Right hindlimb (tissue), 1 donor: ENCODE data around the gene SNX27.
"Not testable (repeated sequence)": the region's sequence is repeated elsewhere in the genome, so short reads cannot be mapped to it uniquely, and the experiment has no call there.

Experiments
- DNase-seq: peaks from one replicate; pipeline ENCODE4 v3.0.0-alpha.2; 2018

The SNX27 gene

DNA sequence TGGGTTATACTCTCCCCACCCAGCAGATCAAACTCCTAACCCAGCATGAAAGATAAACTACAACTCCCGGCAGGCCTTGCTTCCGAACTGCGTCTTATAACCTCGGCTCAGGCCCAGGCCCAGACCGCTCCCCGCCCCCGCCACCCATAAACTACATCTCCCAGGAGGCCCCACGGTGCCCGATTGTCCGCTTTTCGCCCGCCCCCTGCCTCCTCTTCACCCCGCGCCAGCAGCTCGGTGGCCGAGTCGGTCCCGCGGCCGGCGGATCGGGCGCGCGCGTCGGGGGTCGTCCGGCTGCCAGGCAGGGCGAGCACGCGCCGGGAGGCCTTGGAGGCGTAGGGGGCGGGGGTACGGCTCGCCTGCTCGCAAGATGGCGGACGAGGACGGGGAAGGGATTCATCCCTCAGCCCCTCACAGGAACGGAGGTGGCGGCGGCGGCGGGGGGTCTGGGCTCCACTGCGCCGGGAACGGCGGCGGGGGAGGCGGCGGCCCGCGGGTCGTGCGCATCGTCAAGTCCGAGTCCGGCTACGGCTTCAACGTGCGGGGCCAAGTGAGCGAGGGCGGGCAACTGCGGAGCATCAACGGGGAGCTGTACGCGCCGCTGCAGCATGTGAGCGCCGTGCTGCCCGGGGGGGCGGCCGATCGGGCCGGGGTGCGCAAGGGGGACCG lies at the start of gene SNX27:
SNX27 (plus strand) TSS at position 219 of the 669 bp plus-strand sequence; CDS start at position 371, 152 bp downstream.
- peak; percentile 96 for DNase-seq

DNA sequence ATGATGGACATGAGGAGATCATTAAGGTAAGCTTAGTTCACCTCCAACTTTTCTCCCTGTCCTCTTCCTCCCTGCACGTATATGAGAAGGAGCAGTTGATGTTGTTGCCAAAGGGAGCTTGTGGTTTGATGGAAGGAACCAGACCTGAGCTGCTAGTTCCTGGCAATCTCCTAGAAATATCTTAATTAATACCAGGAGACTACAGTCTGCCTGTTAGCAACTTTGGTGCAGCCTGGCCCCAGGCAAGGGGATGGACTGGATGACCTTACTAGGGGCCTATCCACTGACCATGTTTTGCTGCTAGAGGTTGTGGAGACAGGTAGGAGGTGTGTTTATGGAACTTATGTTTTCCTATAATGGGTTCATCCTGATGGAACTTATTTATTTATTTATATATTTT lies 49.2 kb upstream of the SNX27 start:
- no peak for DNase-seq

DNA sequence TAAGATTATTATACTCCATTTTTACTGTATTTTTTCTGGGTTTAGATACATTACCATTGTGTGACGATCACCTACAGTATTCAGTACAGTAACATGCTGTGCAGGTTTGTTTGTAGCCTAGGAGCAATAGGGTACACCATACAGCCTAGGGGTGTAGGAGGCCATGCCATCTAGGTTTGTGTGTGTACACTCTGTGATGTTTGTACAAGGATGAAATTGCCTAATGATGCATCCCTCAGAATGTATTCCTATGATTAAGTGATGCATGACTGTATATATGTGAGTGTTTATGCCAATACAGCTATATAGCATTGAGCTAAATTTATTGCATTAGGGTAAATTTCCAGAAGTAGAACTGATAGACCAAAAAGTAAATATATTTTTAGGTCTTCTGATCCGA lies 48.5 kb upstream of the SNX27 start:
- no peak for DNase-seq

DNA sequence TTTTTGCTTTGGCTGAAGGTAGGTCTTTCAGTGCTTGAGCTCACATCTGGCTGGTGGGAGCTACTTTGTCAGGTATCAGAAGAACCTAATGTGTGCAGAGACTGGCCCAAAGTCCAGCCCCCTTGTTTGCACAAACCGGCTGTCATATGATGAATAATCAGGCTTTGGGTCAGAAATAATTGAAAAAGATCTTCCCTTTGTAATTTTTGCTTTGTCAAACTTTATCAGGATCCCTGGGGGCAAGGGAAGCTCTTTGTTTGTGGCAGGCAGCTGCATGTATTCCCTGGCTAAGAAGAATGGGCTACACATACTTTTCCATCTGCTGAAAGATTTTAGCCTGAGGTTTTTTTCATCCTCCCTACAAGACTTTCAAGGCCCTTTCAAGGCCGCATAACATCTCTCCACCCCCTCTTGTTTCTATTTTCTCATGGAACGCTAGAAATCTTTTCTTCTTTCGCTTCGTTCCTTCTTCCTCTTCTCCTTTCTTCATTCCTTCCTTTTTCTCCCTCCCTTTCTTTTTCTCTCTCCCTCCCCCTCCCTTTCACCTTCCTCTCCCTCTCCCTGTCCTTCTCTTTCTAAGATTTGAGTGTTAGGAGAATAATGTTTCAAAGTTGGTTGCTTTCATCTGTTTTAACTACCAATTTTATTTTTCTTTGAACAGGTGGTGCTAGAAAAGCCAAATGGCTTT lies 46.2 kb upstream of the SNX27 start:
- DNase-seq = no peak

DNA sequence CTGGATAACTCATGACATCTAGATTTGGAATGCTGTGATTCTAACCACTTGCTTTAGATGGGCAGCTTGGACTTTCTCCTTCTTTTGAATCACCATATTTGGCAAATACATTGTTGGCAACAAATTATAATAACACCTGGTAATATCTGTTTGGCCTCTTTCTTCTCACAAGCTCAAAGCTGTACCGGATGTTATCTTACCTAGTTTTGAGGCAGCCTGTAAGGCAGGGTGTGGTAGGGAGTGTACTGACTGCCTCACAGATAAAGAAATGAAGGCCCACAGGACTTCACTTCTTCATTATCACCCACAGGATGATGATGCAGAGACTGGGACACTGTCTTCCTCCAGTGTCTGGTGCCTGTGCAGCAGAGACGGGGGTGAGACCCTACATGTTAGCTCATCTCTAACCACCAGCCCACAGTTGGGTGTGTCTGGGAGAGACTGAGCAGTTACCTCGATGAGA lies 43.2 kb upstream of the SNX27 start:
- DNase-seq = no peak

DNA sequence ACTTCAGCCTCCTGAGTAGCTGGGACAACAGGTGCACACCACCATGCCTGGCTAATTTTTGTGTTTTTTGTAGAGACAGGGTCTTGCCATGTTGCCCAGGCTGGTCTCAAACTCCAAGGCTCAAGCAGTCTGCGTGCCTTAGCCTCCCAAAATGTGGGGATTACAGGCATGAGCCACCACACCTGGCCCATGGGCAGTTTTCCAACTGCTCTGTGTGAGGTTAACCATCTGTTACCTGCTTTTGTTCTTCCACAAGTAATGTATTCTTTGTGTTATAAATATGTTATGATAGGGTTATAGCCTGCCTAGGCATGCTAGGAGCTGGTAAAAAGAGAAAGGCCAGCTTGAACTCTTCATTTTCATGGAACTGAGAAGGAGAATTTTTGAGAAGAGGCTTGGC lies 41.0 kb upstream of the SNX27 start:
- DNase-seq = no peak

DNA sequence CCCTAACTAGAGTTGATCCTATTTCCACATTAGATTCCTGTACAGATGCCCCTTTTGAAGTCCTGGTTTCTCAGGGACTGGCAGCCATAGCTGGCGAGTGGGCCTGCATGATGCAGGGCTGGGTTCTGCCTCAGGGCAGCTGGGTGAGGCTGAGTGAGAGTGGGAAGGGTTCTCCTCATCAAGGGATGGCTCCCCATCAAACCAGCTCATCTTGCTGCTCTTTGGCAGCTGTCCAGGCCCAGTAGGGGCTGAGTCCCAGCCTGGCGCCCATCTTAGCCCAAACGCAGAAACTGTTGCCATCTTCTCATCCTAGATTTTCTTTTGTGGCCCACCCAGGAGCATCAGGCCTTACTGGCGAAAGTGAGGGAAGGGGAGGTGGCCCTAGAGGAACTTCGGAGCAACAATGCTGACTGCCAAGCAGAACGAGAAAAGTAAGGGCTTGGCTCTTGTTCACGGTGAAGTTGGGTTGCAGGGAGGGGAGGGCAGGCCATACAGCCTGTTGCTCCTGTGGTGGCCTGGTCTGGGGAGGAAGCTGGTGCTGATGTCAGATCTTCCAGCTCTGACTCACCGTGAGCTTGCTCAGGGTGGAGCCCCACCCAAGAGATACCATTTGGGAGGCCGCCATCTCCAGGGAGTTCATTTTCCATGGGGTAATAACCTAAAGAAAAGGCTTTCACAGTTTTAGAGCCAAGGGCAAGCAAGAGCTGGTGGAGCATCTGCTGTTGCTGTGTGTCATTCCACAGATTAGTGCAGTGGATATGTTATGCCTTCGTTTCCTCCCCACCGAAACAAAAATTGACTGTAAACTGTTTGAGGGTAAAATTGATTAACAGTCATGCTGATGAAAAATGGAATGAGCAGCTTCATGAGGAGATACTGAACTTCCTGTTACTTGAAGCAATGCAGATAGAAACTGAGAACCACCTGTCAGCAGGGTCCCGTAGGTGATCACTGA lies 37.0 kb upstream of the SNX27 start:
- DNase-seq = no peak

DNA sequence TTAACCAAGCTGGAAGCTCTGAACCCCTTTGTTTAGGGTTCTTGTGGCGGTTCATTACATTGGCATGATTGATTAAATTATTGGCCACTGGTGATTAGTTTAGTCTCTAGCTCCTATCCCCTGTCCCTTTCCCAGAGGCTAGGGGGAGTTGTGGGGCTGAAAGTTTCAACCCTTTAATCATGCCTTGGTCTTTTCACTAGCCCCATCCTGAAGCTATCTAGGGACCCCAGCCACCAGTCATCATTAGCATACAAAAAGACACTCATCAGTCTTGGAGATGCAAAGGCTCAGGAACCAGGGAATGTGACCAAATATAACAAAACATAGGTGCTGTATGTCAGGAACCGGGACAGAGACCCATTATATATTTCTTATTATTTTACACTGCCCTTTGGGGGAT lies 34.7 kb upstream of the SNX27 start:
- no peak for DNase-seq

DNA sequence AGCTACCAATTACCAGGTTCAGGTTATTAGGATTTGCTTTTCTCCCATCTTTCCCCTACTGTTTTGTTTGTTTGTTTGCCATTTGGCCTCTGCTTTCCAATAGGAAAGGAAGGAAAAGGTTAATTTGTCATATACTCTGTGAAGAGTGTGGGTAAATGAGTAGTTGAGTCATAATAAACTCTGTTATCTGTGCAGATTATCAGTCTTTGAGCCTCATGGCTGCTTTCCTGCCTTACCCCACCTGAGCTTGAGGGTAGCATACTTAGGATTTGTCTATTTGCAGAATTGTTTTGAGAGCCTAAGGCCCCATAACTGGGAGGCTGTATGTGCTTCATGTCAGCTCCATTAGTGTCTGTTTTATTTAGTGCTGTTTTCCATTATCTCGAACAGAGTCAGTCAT lies 32.9 kb upstream of the SNX27 start:
- DNase-seq = no peak

DNA sequence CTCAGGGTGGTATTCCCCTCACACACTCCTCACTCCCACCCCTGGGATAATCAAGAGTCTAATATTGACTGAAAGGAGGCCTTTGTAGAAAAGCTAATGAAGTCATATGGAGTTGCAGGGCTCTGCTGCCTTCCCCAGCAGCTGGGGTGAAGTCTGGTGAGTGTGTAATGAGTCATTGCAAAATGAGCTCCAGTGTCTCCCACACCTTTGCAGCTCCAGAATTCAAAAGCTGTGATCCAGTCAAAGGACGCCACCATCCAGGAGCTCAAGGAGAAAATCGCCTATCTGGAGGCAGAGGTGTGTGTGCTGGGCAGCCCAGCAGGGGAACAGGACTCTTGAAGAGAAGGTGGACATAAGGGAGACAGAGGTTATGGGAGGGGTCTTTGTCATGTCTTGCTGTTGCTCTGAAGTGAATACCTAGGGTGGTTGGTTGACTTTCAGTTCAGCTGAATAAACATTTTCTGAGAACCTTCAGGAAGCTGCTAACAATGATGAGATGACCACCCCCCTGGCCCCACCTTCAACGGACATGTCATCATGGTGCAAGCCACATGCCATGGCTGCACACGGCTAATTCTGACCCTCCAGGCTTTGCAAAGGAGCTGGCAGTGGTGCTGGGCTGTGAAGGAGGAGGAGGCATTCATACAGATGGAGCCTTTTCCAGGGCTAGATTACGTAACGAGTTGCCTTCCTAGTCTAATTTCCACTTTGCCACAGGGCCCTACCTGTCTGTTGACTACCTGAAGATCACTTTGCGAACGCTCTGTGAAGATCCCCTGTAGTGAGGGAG lies 32.2 kb upstream of the SNX27 start:
- DNase-seq = no peak

DNA sequence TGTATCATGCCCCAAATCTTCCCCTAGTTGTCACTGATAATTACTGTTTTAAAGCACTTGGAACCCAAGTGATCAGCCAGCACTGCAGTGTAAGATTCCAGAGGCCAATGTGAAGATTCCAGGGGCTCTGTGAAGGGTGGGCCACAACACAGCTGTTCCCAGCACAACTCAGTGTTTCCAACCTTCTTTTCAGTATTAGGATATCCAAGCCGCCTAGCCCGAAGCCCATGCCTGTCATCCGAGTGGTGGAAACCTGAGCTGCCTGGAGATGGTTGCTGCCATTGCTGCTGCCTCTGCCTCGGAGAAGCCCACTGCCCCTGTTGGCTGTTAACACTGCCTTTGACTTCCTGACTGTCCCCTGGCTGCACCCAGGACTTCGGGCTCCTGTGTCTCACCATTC lies 30.4 kb upstream of the SNX27 start:
- DNase-seq = peak; percentile 69

DNA sequence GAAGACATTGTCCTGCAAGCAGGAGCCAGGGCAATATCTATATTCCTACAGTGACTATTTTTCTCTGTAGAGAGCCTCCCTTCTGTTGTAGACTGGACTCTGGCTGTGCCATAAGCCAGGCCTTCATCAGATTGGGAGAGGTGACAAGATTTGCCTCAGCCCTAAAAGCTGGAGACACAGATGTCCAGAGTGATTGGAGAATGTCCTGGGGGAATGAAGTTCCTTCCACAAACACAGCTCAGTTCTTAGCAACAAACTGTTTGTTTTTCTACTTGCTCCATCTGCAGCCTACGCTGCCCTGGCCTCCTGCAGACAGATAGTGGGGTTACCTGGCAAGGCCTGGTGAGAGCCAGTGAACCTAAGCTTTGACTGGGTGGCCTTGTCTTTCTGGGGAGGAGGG lies 29.9 kb upstream of the SNX27 start:
- DNase-seq = peak; percentile 30

DNA sequence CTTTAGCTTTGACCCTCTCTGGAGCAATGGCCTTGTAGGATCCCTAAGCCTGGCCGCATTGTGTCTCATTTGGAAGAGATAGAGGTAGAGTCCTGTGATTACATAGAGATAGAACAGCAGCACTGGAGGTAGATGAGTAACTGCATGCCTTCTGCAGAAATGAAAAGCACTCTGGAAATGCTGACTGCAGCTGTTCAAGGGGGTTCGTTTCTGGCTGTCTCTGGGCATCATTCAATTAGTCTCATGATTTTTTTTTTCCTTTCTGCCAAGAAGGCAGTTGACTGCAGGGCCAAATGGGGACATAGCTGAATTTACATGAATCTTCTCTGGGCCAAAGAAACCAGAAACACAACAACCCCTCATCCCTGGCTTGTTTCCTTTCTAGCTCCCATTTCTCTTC lies 28.1 kb upstream of the SNX27 start:
- DNase-seq = no peak

DNA sequence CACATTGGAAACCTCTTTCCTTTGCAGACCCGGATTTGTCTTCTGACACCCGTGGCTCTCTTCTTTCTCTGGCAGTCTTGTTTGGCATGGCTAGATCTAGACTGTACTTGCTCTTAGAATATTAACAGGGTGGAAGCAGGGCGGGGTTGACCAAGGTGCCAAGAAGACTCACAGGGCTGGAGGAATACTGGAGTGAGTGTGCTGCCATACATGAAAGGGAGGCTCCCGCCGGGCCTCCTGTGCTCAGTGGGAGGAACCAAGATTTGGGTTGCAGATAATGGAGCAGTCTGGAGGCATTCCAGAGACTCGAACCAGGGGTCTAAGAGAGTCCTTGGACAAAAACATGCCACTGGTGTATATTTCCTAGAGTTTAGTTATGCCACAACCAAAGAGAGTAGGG lies 27.6 kb upstream of the SNX27 start:
- DNase-seq = no peak

DNA sequence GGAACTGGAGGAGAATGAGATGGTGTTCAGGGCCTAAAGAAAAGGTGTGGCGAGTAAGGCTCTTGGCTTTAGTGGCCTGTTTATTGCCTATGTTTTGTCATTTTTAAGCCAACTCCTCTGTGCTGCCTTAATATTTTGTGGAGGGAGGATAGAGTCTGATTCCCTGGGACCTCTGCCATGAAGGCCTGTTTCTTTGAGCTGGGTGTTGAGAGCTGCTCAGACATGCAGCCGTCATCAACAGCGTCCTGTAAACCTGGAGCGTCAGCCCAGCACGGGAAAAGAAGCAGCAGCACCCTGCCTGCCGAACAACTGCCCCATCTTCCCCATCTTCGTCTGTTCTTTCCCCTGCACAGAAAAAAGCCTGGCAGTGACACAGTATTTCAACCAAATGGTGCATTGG lies 27.1 kb upstream of the SNX27 start:
- DNase-seq = no peak

DNA sequence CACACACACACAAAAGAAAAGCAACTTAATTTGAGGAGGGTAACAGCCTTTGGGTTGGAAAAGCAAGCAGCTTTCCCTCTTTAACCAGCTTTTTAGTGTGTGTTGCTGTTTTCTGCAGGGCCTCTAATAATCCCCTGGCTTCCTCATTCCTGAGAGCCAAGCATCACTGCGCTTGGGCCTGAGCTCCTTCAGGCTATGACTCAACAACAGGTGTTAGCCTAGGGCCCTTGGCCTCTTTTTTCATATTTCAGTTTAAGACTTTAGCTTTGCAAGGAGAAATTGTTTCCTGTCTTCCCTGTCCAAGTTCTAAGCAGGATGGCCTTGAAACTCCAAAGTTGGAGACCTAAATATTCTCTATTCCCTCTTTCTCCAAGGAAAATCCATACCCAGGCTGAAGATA lies 26.2 kb upstream of the SNX27 start:
- DNase-seq = peak; percentile 29

DNA sequence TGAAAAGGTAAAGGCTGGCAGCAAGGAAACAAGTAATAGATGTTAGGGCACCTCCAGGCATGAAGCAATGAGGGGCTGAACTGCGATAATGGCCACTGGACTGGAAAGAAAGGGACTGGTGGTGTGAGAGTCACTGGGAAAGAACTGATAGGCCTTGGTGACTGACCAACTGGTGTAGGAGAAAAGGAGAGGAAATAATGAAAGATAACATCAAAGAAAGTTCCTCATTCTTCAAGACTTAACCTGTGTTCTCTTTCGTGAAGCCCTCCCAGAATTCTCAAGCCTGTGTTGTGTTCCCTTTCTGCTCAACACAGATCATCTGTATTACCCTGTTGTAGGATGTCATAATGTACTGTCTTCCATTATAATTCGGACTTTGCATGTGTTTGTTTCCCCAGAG lies 20.9 kb upstream of the SNX27 start:
- DNase-seq = no peak

DNA sequence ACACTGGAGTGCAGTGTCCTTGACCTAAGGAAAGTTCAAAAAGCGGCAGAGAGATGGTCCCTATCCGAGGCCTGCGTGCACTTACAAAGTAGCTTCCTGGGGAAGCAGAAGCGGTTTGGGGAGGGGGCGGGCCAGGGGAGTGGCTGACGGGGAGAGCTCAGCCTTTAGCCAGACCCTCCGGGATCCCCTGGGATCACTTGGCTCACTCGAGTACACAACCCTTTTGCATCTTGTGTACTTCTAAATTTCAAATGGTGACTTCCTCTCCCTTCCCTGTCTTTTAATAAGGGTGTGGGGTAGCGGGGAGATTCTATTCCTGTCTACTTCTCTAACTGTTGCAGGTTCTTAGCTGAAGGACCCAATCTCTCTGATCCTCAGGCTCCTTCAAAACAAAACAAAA lies 18.1 kb upstream of the SNX27 start:
- peak; percentile 57 for DNase-seq

DNA sequence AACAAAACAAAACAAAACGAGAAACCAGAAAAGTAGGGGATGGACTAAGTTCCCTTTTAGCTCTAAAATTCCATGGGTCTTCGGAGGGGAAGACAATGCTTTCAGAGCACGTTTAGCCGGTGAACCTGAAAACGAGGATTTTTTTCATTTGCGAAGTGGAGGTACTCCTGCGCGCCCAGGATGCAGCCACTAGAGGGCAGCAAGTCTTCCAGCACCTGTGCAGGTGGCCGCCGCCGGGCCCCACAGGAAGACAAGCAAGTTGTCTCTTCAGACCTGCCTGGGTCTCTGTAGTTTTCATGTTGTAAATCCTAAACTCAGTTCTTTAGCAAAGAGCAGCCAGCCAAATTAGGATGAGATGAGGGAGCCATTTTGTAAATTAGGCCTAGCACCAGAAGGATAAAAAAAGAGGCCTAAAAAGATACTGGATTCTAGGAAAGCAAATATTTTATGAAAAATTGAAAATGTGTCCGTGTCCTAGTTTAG lies 17.7 kb upstream of the SNX27 start:
- peak; percentile 56 for DNase-seq

DNA sequence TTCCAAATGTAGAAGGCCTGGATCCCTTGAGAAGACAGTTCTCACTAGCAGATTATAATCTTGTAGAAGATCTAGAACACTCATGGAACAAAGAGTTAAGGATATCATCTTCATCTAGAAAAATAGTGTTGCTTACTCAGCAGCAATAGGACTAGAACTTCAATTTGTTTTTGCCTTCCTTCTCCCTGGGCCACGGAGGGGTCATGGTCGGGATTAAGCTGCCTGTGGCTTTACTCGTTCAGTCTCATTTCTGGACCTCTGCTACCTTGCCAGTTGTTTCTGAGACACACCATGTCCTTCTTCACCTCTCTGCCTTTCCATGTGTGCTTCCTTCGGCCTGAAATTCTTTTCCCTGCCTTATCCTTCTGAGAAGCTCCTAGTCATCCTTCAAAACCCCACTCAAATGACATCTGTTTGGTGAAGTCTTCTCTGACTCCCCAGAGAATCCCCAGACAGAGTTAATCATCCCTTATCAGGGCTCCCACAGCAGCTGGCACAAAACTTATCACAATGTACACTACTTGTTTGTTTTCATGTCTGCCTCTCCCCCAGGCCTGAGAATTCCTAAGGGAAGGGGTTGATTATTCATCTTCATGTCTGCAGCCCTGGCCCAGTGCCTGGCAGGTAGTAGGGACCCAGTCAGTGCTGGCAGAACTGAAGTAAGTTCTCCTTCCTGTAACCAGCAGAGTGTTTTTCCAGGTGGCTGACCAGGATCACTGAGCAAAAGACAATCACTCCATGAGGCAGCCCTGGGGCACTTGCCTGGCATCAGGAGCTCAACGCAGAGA lies 15.5 kb upstream of the SNX27 start:
- no peak for DNase-seq

DNA sequence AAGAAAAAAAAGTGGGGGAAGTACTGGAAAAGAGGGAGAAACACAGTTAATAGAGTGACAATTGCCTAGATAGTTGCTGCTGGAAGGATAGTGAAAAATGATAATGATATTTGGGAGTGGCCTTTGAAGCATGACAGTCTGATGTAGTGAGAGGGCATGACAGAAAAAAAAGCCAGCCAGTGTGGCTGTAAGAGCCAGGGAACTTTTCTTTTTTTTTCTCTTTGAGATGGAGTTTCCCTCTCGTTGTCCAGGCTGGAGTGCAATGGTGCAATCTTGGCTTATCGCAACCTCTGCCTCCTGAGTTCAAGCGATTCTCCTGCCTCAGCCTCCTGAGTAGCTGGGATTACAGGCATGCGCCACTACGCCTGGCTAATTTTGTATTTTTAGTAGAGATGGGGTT lies 9.3 kb upstream of the SNX27 start:
- not testable (repeated sequence) for DNase-seq

DNA sequence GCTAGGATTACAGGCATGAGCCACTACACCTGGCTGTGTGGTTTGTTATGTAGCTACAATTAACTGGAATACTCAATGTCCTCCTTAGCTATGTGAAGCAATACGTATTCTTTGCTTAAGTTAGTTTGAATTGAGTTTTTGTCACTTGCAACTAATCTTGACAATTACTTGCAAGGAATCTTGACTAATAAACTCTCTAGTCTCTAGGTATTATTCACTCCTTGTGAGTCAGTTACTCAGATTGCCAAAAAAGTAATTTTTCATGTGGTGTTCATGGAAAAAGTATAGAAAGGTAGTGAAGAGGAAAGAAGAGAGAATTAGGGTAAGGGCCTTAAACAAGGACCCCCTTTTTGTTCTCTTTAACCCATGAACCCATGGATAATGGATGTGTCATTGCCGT lies 7.6 kb upstream of the SNX27 start:
- DNase-seq = no peak
